PFSK-1 (cell line): Measurements from ENCODE around the gene CLIP3.

Source experiments
- FOXP2 ChIP-seq: optimal IDR thresholded peaks from 2 replicates; pipeline ENCODE3; 2011; ENCODE audit warnings: borderline replicate concordance, control low read depth, inconsistent platforms; ENCODE audit not compliant: insufficient read depth; ENCODE audit errors: extremely low read length, extremely low read depth
- POLR2AphosphoS5 ChIP-seq: IDR thresholded peaks from 2 replicates; pipeline ENCODE4 v1.6.1; 2012; ENCODE audit warnings: low read depth, mild to moderate bottlenecking, control low read depth, low read length, moderate library complexity
- SIN3A ChIP-seq: IDR thresholded peaks from 2 replicates; pipeline ENCODE4 v1.6.1; 2012; ENCODE audit warnings: mild to moderate bottlenecking, low read length, moderate library complexity, borderline replicate concordance; ENCODE audit not compliant: insufficient read depth
- TAF1 ChIP-seq: IDR thresholded peaks from 2 replicates; pipeline ENCODE4 v1.6.1; 2012; ENCODE audit warnings: low read length, control low read depth, borderline replicate concordance; ENCODE audit not compliant: insufficient read depth
- TF ChIP-seq, protein P1 (sequence below), 2 experiments: IDR thresholded peaks; 2 replicates each; pipeline versions ENCODE4 v1.6.1 to v1.8.0; 2011 to 2012; ENCODE audit warnings: low read depth in 2 of 2, low read length in 2 of 2, control low read depth in 1 of 2, inconsistent platforms in 1 of 2, mild to moderate bottlenecking in 1 of 2, moderate library complexity in 1 of 2; ENCODE audit not compliant: insufficient read depth in 1 of 2

The CLIP3 gene

DNA sequence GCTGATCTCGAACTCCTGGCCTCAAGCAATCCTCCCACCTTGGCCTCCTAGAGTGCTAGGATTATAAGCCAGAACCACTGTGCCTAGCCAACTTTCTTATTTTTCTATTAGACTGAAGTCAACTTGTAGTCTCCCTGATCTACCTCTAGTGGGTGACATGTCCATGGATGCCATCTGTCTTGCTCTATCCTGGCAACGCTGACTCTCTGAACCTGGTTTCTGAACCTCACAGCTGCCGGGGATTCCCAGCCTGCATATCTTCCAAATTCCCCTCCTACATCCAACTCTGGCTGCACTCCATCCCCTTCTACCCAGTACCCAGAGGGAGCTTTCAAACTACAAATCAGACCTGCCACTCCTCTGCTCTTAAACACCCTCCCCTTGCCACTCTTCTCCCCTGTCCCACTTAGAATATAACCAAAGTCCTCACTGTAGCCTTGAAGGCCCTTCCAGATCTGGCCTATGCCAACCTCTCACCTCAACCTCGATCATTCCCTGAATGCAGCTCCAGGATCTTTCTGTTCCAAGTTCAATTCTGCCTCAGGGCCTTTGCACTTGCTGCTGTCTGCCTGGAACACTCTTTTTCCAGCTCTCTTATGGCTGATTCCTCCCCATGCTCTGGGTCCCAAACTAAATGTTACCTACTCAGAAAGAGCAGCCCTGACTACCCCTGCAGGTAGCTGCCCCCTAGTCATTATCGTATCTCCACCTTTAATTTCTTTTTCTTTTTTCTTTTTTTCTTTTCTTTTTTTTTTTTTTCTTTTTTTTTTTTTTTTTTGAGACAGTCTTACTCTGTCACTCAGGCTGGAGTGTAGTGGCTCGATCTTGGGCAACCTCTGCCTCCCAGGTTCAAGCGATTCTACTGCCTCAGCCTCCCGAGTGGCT, 2.2 kb downstream of the CLIP3 start:
- no peak for TF ChIP-seq POLR2AphosphoS5
- no peak for TF ChIP-seq FOXP2
- TF ChIP-seq, protein P1, sequence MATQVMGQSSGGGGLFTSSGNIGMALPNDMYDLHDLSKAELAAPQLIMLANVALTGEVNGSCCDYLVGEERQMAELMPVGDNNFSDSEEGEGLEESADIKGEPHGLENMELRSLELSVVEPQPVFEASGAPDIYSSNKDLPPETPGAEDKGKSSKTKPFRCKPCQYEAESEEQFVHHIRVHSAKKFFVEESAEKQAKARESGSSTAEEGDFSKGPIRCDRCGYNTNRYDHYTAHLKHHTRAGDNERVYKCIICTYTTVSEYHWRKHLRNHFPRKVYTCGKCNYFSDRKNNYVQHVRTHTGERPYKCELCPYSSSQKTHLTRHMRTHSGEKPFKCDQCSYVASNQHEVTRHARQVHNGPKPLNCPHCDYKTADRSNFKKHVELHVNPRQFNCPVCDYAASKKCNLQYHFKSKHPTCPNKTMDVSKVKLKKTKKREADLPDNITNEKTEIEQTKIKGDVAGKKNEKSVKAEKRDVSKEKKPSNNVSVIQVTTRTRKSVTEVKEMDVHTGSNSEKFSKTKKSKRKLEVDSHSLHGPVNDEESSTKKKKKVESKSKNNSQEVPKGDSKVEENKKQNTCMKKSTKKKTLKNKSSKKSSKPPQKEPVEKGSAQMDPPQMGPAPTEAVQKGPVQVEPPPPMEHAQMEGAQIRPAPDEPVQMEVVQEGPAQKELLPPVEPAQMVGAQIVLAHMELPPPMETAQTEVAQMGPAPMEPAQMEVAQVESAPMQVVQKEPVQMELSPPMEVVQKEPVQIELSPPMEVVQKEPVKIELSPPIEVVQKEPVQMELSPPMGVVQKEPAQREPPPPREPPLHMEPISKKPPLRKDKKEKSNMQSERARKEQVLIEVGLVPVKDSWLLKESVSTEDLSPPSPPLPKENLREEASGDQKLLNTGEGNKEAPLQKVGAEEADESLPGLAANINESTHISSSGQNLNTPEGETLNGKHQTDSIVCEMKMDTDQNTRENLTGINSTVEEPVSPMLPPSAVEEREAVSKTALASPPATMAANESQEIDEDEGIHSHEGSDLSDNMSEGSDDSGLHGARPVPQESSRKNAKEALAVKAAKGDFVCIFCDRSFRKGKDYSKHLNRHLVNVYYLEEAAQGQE (IDR thresholded peaks at IDR 0.05; ENCODE audit: insufficient read depth in 1 of 2, low read depth in 2 of 2, low read length in 2 of 2) = no peak
- no peak for TF ChIP-seq SIN3A
- no peak for TF ChIP-seq TAF1

DNA sequence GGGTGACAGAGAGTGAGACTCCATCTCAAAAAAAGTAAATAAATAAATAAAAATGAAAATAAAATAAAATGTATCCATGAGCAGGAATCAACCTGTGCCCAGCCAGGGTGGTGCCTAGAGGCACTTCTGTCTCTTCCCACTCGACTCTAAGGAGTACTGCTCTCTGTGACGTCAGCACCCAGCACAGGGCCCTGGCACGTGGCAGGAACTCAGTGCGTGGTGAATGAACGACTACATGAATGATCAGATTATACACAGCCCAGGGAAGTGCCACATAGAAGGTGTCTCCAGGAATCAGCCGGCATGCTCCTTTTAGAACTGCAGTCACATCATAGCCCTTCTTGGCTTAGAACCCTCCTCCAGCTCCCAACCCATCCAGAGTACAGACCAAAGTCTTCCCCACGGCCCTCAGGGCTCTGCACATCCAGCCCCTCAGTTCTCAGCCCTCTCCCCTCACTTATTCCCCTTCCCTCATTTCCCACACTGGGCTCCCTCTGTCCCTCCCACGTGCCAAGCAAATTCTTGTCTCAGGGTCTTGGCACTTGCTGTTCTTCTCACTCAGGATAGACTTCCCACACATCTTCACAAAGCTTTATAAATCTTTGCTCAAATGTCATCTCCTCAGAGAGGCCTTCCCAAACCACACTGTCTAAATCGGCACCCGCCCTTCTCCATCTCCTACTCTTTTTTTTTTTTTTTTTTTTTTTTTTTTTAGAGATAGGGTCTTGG, 4.2 kb downstream of the CLIP3 start:
- TF ChIP-seq FOXP2 = no peak
- no peak for TF ChIP-seq POLR2AphosphoS5
- TF ChIP-seq TAF1 = no peak
- no peak for TF ChIP-seq SIN3A
- TF ChIP-seq, protein P1 (IDR thresholded peaks at IDR 0.05; ENCODE audit: insufficient read depth in 1 of 2, low read depth in 2 of 2, low read length in 2 of 2) = no peak

DNA sequence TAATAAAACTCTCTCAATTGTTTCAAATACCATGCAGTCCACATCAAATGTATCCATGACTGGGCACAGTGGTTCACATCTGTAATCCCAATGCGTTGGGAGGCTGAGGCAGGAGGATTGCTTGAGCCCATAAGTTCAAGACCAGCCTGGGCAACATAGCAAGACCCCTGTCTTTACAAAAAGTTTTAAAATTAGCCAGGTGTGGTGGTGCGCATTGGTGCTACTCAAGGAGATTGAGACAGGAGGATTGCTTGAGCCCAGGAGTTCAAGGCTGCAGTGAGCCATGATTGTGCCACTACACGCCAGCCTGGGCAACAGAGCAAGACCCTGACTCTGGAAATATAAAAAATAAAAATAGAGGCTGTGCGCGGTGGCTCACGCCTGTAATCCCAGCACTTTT, 5.0 kb downstream of the CLIP3 start:
- no peak for TF ChIP-seq TAF1
- TF ChIP-seq, protein P1 (IDR thresholded peaks at IDR 0.05; ENCODE audit: insufficient read depth in 1 of 2, low read depth in 2 of 2, low read length in 2 of 2) = no peak
- TF ChIP-seq POLR2AphosphoS5 = no peak
- no peak for TF ChIP-seq FOXP2
- TF ChIP-seq SIN3A = no peak

DNA sequence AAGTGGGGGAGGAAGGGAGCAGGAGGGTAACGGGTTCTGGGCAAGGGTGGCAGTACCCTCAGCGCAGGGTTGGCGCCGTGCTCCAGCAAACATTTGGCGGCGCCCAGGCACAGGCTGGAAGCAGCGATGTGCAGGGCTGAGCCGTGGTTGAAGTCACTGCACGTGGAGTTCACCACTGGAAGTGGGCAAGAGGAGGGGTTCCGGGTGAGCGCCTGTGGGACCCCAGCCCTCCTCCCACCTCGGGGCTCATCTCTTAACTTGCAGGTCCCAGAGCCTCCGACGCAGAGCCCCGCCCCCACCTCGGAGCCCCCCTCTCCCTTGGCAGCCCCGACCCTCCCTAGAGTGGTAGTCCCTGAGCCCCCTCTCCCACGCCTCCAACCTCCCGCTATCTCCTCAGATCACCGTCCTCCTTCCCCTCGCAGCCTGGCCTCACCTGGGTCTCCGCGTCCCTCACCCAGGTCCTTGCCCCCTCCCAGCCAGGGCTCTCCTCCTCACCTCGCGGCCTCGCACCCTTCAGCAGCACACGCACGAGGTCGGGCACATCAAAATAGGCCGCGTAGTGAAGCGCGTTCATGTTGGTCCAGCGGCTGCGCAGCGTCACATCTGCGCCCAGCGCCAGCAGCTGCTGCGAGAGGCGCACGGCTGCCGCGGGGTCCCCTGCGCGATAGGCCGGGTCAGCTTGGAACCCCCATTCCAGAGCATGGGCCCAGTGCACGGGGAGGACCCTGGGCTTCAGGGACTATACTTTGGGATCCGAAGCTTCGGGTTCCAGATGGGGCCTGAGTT, 6.4 kb downstream of the CLIP3 start:
- TF ChIP-seq SIN3A = no peak
- TF ChIP-seq POLR2AphosphoS5 = no peak
- no peak for TF ChIP-seq TAF1
- TF ChIP-seq, protein P1 (IDR thresholded peaks at IDR 0.05; ENCODE audit: insufficient read depth in 1 of 2, low read depth in 2 of 2, low read length in 2 of 2) = no peak
- TF ChIP-seq FOXP2 = no peak
